ENCODE results near the gene TAX1BP1. TPM values are rescaled to one million over a fixed set of nuclear protein-coding genes. Genes with fewer than 3 reads are reported as not detected.

The TAX1BP1 gene
- total RNA-seq, 1 donor from 2014 or later, result 90.6 TPM

- H3K36me3 Mint-ChIP-seq (ENCODE audit: low read depth), result peaks cover 21% of the 10 kb centered on the region
- no peaks in the 10 kb centered on the region for H3K27me3 Mint-ChIP-seq (ENCODE audit: low read depth)
- H3K9me3 Mint-ChIP-seq, result no peaks in the 10 kb centered on the region
- no peaks in the 10 kb centered on the region for H3K4me1 Mint-ChIP-seq (ENCODE audit: low read depth)
- no peak overlapping the region for H3K27ac Mint-ChIP-seq
- intact Hi-C loops (cut with micrococcal nuclease), result no loop called here
- no peak for DNase-seq (ENCODE audit: low spot score)
- no peak overlapping the region for H3K4me3 Mint-ChIP-seq (ENCODE audit: low read depth)
Measured at GRCh38 chr7:27804139-27804538, 64.2 kb downstream of the TAX1BP1 start.

GRCh38 chr7:27808626-27809025 is 68.7 kb downstream of the TAX1BP1 start:
- peaks cover 13% of the 10 kb centered on the region for H3K36me3 Mint-ChIP-seq (ENCODE audit: low read depth)

DNA sequence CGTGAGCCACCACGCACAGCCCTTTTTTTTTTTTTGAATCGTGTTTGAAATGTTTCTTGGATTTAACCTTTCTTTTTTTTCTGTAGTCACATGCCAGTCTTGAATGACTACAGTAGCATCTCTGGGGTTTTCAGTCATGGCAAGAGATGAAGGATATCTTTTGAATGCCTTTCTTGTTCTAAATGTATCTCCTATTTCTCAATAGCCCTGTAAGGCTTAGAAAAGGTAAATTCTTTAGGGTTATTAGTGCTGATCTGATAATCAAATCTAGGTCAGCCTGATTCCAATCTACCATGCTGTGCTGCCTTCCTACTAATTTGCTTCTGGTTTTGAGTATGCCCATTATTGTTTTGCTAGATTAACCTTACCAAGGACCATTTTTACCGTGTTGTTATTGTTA is 70.2 kb downstream of the TAX1BP1 start:
- Mint-ChIP-seq H3K4me3 (ENCODE audit: low read depth) (no peak overlapping the region), H3K36me3 (ENCODE audit: low read depth) (peaks cover 26% of the 10 kb centered on the region), H3K9me3 (no peaks in the 10 kb centered on the region), H3K4me1 (ENCODE audit: low read depth) (no peaks in the 10 kb centered on the region), H3K27ac (no peak overlapping the region), H3K27me3 (ENCODE audit: low read depth) (no peaks in the 10 kb centered on the region)
- DNase-seq (ENCODE audit: low spot score), result no peak
- intact Hi-C loops (cut with micrococcal nuclease), result no loop called here

More at GRCh38 chr7:27808626-27809025, 68.7 kb downstream of the TAX1BP1 start:
- no peak overlapping the region for H3K4me3 Mint-ChIP-seq (ENCODE audit: low read depth)
- no peak for DNase-seq (ENCODE audit: low spot score)
- H3K4me1 Mint-ChIP-seq (ENCODE audit: low read depth), result no peaks in the 10 kb centered on the region
- intact Hi-C loops (cut with micrococcal nuclease), result no loop called here
- no peaks in the 10 kb centered on the region for H3K27me3 Mint-ChIP-seq (ENCODE audit: low read depth)
- no peaks in the 10 kb centered on the region for H3K9me3 Mint-ChIP-seq
- no peak overlapping the region for H3K27ac Mint-ChIP-seq

- Mint-ChIP-seq H3K36me3 (ENCODE audit: low read depth) (peaks cover 31% of the 10 kb centered on the region), H3K9me3 (no peaks in the 10 kb centered on the region), H3K27me3 (ENCODE audit: low read depth) (no peaks in the 10 kb centered on the region), H3K4me1 (ENCODE audit: low read depth) (no peaks in the 10 kb centered on the region), H3K27ac (no peak overlapping the region), H3K4me3 (ENCODE audit: low read depth) (no peak overlapping the region)
- no peak for DNase-seq (ENCODE audit: low spot score)
- intact Hi-C loops (cut with micrococcal nuclease), result no loop called here
Measured at GRCh38 chr7:27812706-27813105, 72.7 kb downstream of the TAX1BP1 start.

- no peak overlapping the region for H3K4me3 Mint-ChIP-seq (ENCODE audit: low read depth)
- no peak overlapping the region for H3K27ac Mint-ChIP-seq
- no peaks in the 10 kb centered on the region for H3K4me1 Mint-ChIP-seq (ENCODE audit: low read depth)
- no peaks in the 10 kb centered on the region for H3K27me3 Mint-ChIP-seq (ENCODE audit: low read depth)
- no peak for DNase-seq (ENCODE audit: low spot score)
- H3K9me3 Mint-ChIP-seq, result no peaks in the 10 kb centered on the region
- intact Hi-C loops (cut with micrococcal nuclease), result no loop called here
- H3K36me3 Mint-ChIP-seq (ENCODE audit: low read depth), result peaks cover 30% of the 10 kb centered on the region
Measured at GRCh38 chr7:27822245-27822644, 82.3 kb downstream of the TAX1BP1 start.

- Mint-ChIP-seq H3K4me3 (ENCODE audit: low read depth) (no peak overlapping the region), H3K4me1 (ENCODE audit: low read depth) (no peaks in the 10 kb centered on the region), H3K27me3 (ENCODE audit: low read depth) (no peaks in the 10 kb centered on the region), H3K27ac (no peak overlapping the region), H3K9me3 (no peaks in the 10 kb centered on the region), H3K36me3 (ENCODE audit: low read depth) (peaks cover 26% of the 10 kb centered on the region)
- DNase-seq (ENCODE audit: low spot score), result no peak
- intact Hi-C loops (cut with micrococcal nuclease), result no loop called here
Measured at GRCh38 chr7:27825891-27826290, 85.9 kb downstream of the TAX1BP1 start.

DNA sequence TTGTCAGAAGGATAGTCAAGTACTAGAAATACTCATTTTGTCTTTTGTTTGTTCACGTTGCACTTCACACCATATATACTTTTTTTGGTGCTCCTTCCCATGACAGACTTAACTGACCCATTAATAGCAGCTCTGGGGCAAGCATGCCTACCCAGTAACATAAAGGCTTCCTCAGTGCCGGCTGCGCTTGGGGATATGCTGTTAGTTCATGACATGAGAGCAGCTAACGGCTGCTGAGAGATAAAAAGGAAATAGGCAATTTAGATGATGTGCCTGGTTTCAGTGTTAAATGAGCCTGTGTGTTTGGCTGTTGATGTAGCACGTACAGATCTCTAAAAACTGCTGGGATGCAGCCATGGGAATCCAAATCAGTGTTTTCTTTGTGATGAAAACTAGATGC is 86.4 kb downstream of the TAX1BP1 start:
- DNase-seq (ENCODE audit: low spot score), result no peak
- H3K27me3 Mint-ChIP-seq (ENCODE audit: low read depth), result no peaks in the 10 kb centered on the region
- H3K36me3 Mint-ChIP-seq (ENCODE audit: low read depth), result peaks cover 26% of the 10 kb centered on the region
- H3K9me3 Mint-ChIP-seq, result no peaks in the 10 kb centered on the region
- no peaks in the 10 kb centered on the region for H3K4me1 Mint-ChIP-seq (ENCODE audit: low read depth)
- H3K27ac Mint-ChIP-seq, result no peak overlapping the region
- intact Hi-C loops (cut with micrococcal nuclease), result no loop called here
- H3K4me3 Mint-ChIP-seq (ENCODE audit: low read depth), result no peak overlapping the region

GRCh38 chr7:27834179-27834921 is 94.4 kb downstream of the TAX1BP1 start:
- no peaks in the 10 kb centered on the region for H3K36me3 Mint-ChIP-seq (ENCODE audit: low read depth)
- intact Hi-C loops (cut with micrococcal nuclease), result no loop called here
- H3K27ac Mint-ChIP-seq, result no peak overlapping the region
- no peaks in the 10 kb centered on the region for H3K27me3 Mint-ChIP-seq (ENCODE audit: low read depth)
- DNase-seq (ENCODE audit: low spot score), result no peak
- no peaks in the 10 kb centered on the region for H3K9me3 Mint-ChIP-seq
- H3K4me3 Mint-ChIP-seq (ENCODE audit: low read depth), result no peak overlapping the region
- H3K4me1 Mint-ChIP-seq (ENCODE audit: low read depth), result no peaks in the 10 kb centered on the region

- no peaks in the 10 kb centered on the region for H3K9me3 Mint-ChIP-seq
Measured at GRCh38 chr7:27835376-27835775, 95.4 kb downstream of the TAX1BP1 start.

GRCh38 chr7:27836536-27836935 is 96.6 kb downstream of the TAX1BP1 start:
- Mint-ChIP-seq H3K9me3 (no peaks in the 10 kb centered on the region), H3K27me3 (ENCODE audit: low read depth) (no peaks in the 10 kb centered on the region), H3K4me3 (ENCODE audit: low read depth) (no peak overlapping the region), H3K4me1 (ENCODE audit: low read depth) (no peaks in the 10 kb centered on the region), H3K36me3 (ENCODE audit: low read depth) (no peaks in the 10 kb centered on the region), H3K27ac (no peak overlapping the region)
- intact Hi-C loops (cut with micrococcal nuclease), result no loop called here
- no peak for DNase-seq (ENCODE audit: low spot score)

More at GRCh38 chr7:27835376-27835775, 95.4 kb downstream of the TAX1BP1 start:
- no peak overlapping the region for H3K27ac Mint-ChIP-seq
- DNase-seq (ENCODE audit: low spot score), result no peak
- no peaks in the 10 kb centered on the region for H3K36me3 Mint-ChIP-seq (ENCODE audit: low read depth)
- H3K27me3 Mint-ChIP-seq (ENCODE audit: low read depth), result no peaks in the 10 kb centered on the region
- H3K4me1 Mint-ChIP-seq (ENCODE audit: low read depth), result no peaks in the 10 kb centered on the region
- intact Hi-C loops (cut with micrococcal nuclease), result no loop called here
- H3K4me3 Mint-ChIP-seq (ENCODE audit: low read depth), result no peak overlapping the region

- Mint-ChIP-seq H3K27me3 (ENCODE audit: low read depth) (no peaks in the 10 kb centered on the region), H3K36me3 (ENCODE audit: low read depth) (no peaks in the 10 kb centered on the region), H3K4me1 (ENCODE audit: low read depth) (no peaks in the 10 kb centered on the region), H3K27ac (no peak overlapping the region), H3K9me3 (no peaks in the 10 kb centered on the region), H3K4me3 (ENCODE audit: low read depth) (no peak overlapping the region)
- intact Hi-C loops (cut with micrococcal nuclease), result no loop called here
- DNase-seq (ENCODE audit: low spot score), result no peak
Measured at GRCh38 chr7:27839099-27839498, 99.1 kb downstream of the TAX1BP1 start.

DNA sequence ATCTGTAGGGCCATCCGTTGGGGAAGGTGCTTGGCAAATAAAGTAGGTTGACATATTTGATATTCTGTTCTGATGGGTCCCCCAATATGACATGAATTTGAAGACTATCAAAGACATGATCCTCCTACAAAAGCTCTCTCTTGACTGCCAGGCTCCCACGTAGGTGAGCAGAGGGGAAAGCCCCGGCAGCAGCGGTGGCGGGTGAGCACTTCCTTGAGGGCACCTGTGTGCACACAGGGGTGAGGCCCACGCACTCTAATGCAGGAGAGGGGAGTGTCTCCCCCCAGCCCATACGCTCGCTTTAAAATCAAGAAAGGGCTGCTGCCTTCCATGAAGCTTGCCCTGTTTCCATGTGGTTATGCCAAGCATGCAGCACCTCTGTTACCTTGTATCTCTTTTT is 100.4 kb downstream of the TAX1BP1 start:
- intact Hi-C loops (cut with micrococcal nuclease), result no loop called here
- Mint-ChIP-seq H3K9me3 (no peaks in the 10 kb centered on the region), H3K4me3 (ENCODE audit: low read depth) (no peak overlapping the region), H3K36me3 (ENCODE audit: low read depth) (no peaks in the 10 kb centered on the region), H3K4me1 (ENCODE audit: low read depth) (no peaks in the 10 kb centered on the region), H3K27me3 (ENCODE audit: low read depth) (no peaks in the 10 kb centered on the region), H3K27ac (no peak overlapping the region)
- DNase-seq (ENCODE audit: low spot score), result no peak

- no peak overlapping the region for H3K4me3 Mint-ChIP-seq (ENCODE audit: low read depth)
- intact Hi-C loops (cut with micrococcal nuclease), result no loop called here
- no peaks in the 10 kb centered on the region for H3K4me1 Mint-ChIP-seq (ENCODE audit: low read depth)
- H3K9me3 Mint-ChIP-seq, result no peaks in the 10 kb centered on the region
- no peaks in the 10 kb centered on the region for H3K36me3 Mint-ChIP-seq (ENCODE audit: low read depth)
- H3K27me3 Mint-ChIP-seq (ENCODE audit: low read depth), result no peaks in the 10 kb centered on the region
- no peak for DNase-seq (ENCODE audit: low spot score)
- no peak overlapping the region for H3K27ac Mint-ChIP-seq
Measured at GRCh38 chr7:27840760-27841364, 100.9 kb downstream of the TAX1BP1 start.

All from activated T-helper 2 cell treated with anti-CD3 and anti-CD28 coated beads, Interferon-gamma antibody, Interleukin-2, Interleukin-4, amounts not matched to agents 10 μg/mL and 5 μg/mL and 100 μg/mL, durations not matched to agents 14 hours and 24 hours and 36 hours (primary cell).